HG03159 (cell line): ENCODE data around the gene ZBTB21.
"Not testable (repeated sequence)": the region's sequence is repeated elsewhere in the genome, so short reads cannot be mapped to it uniquely, and the experiment has no call there.

Experiments
- ATAC-seq: cut with Tn5 transposase; IDR thresholded peaks from one replicate; pipeline ENCODE4 v1.9.1; 2021; ENCODE audit warnings: mild to moderate bottlenecking, moderate library complexity; ENCODE audit not compliant: unreplicated experiment

ZBTB21 gene

GRCh38 chr21:41954654-41955499 is 55.3 kb downstream of the ZBTB21 start:
- no peak for ATAC-seq

DNA sequence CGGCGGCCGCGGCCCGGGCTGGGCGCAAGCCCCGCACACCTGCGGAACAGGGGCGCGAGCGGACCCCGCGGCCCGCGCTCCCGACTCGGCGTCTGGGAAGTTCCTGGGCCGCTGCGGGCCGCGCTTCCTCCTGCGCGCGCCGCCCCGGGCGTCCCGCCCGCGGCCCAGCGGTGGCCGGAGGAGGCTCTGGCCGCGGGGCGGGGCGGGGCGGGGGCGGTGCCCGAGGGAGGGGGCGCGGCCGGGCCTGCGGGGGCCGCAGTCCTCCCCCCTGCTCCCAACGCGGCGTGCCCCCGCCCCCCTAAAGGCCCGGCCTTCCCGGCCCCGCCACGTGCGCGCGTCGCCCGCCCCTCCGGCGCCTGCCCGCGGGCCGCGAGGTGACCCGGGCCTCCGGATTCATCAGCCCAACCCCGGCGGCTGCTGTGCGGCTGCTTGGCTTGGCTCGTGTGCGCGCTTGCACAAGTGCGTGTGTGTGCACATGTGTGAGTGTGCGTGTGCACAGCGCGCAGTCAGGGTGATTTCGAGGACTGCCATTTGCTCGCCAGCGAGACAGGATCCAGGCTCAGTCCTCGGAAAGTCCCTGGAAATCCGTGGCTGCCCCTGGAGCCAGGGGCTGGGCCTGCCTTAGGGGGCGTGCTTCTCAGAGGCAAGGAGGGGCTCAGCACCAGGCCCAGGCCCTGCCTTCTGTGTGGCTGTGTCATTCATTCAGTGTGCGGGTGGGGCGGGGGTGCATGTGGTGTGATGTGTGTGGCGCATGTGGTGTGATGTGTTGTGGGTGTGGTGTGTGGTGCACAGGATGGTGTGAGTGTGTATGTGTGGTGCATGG is 56.1 kb downstream of the ZBTB21 start, which contains the start of gene C2CD2:
TSS of gene C2CD2 (minus strand) at position 188 of the 823 bp plus-strand sequence. CDS start 370 bp downstream, outside the sequence.
- no peak for ATAC-seq

GRCh38 chr21:41953249-41953830 is 56.8 kb downstream of the ZBTB21 start:
- ATAC-seq = no peak

DNA sequence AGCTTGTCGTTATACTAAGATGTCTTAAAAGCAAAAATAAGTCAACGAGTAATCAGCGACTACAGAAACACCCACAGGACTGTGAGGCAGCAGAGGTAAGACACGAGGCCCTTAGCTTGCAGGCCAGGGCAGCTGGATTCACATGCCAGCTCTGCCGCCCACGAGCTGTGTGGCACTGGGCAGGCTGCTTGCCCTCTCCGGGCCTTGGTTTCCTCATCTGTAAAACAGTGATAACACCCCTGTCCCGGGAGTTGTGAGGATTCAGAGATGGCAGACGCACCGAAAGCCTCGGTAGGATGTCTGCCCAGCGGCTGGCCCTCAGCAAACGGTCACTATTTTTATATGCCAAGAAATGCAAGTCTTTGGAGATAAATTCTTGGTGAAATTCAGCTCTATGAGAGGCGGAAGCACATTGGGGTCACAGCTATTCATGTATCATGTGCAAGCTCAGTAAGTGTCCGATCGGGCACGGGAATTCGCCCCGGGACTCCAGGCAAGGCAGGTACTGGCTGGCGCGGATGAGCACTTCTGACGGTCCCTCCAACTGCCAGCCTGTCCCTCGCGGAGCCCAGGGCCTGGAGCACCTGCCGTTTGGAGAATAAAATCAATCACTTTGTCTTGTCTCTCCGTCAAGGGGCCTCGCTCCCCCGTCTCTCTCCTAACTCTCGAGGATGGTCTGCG is 57.5 kb downstream of the ZBTB21 start:
- no peak for ATAC-seq

- ATAC-seq = no peak
Measured at GRCh38 chr21:41951876-41952567, 58.1 kb downstream of the ZBTB21 start.

DNA sequence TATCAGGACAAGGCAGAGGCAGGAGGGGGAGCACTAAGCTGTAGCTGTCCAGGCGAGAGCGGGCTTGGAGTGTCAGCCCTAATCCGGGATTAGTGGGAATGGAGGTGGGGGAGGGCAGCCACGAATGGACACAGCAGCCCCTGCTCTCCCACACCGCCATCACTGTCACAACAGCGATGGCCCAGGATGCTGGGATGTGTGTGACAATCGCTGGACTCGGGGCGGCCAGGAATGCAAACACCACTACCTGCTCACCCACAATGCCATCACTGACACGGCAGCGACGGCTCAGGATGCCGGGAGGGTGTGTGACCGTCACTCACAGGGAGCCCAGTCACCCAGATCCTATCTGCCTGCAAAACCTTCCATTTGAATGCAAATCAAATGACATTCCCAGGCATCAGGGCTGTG is 59.2 kb downstream of the ZBTB21 start:
- no peak for ATAC-seq

GRCh38 chr21:41949631-41950030 is 60.5 kb downstream of the ZBTB21 start:
- not testable (repeated sequence) for ATAC-seq

DNA sequence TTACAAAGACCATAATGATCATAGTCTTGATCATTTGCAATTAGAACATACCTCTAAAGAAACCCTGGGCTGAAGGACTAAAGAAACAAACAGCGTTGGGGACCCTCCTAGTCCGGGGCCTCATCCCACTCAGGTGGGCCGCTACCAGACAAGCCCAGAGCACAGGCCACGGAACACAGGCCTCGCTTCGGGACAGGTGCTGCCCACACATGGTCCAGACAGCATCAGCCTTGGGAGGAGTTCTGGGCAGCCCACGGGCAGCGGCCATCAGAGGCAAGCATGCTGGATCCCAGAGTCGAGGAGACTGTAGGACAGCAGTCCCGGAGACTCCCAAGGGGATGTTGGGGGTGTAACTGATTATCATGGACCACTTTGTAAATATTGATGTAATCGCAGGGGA is 61.3 kb downstream of the ZBTB21 start:
- no peak for ATAC-seq

DNA sequence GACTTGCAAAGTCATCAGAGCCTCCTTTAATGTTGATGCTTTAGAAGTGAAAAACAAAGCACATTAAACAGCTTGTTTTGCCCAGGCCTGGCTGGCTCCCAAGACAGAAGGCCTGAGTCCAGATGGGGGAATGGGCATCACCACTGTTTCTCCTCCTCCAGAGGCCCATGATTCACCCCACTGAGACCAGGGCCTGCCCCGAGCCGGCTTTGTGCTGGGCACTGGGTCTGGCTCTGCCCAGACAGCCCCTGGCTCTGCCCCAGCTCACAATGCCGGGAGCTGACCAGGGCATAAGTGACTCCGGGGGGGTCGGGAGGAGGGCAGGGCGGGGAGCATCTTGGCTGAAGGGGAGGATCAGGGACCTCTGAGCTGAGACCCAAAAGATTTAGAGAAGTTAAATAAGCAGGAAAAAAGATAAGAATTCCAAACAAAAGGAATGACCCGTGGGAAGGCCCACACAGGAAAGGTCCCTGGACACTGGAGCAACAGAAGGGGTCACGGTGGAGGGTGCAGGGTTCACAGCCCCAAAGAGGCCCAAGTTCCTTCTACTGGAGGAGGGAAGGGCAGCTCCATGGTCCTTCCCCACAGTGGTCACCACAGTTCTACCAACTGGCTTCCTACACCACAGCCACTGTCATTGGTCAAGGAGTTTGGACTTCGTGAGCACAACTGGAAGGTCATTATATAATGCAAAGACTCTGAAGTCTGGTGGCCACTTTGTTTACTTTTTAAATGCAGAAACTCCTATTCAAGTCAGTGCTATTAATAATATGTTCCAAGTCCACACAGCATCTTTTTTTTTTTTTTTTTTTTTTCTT is 61.9 kb downstream of the ZBTB21 start:
- no peak for ATAC-seq

DNA sequence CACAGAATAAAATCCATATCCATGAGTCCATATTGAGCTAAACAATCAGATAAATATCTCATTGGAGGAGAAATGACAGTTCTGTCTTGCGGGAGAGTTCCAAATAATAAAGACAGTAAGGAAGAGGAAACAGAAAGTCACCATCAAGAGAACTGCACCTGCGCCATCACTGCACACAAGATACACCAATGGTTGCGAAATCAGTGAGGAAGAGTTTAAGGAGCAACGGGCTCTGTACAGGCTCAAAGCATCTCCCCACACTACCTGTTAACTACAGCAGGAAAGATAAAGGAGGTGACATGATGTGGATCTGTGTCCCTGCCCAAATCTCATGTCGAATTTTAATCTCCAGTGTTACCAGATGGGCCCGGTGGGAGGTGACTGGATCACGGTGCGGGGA is 64.2 kb downstream of the ZBTB21 start:
- ATAC-seq = no peak

DNA sequence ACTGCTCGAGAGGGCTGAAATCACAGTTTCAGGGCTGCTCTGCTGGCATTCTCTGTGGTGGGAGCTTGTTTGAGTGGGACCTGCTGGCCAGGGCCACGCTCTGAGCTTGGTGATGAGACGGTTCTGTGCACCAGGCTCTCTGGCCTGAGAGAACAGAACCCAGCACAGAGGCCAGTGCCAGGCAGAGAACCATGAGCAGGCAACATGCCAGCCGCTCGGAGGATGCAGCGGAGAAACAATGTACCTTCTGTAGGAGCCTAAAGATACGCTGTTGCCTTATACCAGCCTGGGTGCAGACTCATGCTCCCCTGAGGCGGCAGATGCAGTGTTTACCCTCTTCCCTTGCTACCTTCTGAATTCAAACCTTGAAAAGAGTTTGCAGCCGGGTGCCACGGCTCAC is 66.3 kb downstream of the ZBTB21 start:
- no peak for ATAC-seq

GRCh38 chr21:41942457-41942856 is 67.7 kb downstream of the ZBTB21 start:
- no peak for ATAC-seq

- ATAC-seq = no peak
Measured at GRCh38 chr21:41941941-41942340, 68.2 kb downstream of the ZBTB21 start.

GRCh38 chr21:41940431-41940830 is 69.7 kb downstream of the ZBTB21 start:
- ATAC-seq = no peak

DNA sequence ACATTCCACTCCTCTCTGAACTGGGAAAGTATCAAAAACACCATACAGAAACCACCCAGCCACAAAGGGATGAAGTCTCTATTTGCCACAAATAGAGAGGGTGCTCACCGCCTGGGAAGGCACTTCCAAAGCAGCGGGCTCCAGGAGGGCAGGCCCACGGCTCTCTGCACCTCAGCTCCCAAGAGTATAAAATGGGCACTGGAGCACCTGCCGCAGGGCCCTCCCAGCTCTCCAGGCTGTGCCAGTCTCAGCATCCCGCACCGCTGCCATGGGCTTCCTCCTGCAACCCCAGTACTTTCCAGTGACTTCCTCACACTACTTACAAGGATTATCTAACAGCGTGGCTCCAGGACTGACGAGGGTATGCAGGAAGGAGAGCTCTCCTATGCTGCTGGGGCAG is 70.8 kb downstream of the ZBTB21 start:
- no peak for ATAC-seq
